Measurements from ENCODE around the gene LRP1.

DNA sequence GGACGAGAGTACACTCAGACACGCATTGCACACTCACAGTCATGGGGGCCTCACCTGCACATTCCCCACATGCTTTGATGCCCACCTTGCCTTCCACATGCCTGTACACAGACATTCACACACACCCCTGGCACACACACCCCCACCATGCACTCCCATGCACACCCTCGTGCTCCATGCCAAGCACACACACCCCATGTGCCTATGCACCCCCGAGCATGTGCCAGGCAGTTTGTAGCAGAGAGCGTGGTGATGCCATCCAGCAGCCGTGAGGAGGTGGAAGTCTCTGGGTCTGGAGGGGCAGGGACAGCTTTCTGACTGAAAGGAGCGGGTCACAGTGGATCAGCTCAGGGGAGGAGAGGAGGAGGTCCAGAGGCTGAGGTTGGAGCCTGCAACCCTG lies 77.6 kb downstream of the LRP1 start:
- no peak for TF ChIP-seq EZH2 (IDR thresholded peaks at IDR 0.05; ENCODE audit: low read length, unreplicated experiment)
- TF ChIP-seq, protein P1, sequence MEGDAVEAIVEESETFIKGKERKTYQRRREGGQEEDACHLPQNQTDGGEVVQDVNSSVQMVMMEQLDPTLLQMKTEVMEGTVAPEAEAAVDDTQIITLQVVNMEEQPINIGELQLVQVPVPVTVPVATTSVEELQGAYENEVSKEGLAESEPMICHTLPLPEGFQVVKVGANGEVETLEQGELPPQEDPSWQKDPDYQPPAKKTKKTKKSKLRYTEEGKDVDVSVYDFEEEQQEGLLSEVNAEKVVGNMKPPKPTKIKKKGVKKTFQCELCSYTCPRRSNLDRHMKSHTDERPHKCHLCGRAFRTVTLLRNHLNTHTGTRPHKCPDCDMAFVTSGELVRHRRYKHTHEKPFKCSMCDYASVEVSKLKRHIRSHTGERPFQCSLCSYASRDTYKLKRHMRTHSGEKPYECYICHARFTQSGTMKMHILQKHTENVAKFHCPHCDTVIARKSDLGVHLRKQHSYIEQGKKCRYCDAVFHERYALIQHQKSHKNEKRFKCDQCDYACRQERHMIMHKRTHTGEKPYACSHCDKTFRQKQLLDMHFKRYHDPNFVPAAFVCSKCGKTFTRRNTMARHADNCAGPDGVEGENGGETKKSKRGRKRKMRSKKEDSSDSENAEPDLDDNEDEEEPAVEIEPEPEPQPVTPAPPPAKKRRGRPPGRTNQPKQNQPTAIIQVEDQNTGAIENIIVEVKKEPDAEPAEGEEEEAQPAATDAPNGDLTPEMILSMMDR (conservative IDR thresholded peaks at IDR 0.05; ENCODE audit: low read depth, low read length), result no peak
